HEK293T (cell line): ENCODE results near the gene FITM2.

Experiments used
- ARNT ChIP-seq: fragments of 450-650 bp; IDR thresholded peaks from 2 replicates; pipeline ENCODE4 v1.6.1; 2017; ENCODE audit warnings: mild to moderate bottlenecking
- BHLHE40 ChIP-seq: fragments of 450-650 bp; IDR thresholded peaks from 2 replicates; pipeline ENCODE4 v1.6.1; 2016; ENCODE audit warnings: mild to moderate bottlenecking, moderate library complexity, borderline replicate concordance
- CTBP1 ChIP-seq: fragments of 450-650 bp; IDR thresholded peaks from 2 replicates; pipeline ENCODE4 v1.6.1; 2016; ENCODE audit warnings: borderline replicate concordance
- ELF4 ChIP-seq: fragments of 450-650 bp; IDR thresholded peaks from 2 replicates; pipeline ENCODE4 v1.6.1; 2017; ENCODE audit warnings: antibody characterized with exemption
- FOXA1 ChIP-seq: fragments of 450-650 bp; IDR thresholded peaks from 2 replicates; pipeline ENCODE4 v1.6.1; 2016; ENCODE audit warnings: mild to moderate bottlenecking
- FOXK2 ChIP-seq: fragments of 450-650 bp; IDR thresholded peaks from 2 replicates; pipeline ENCODE4 v1.6.1; 2016; ENCODE audit warnings: mild to moderate bottlenecking
- HDGF ChIP-seq: fragments of 450-650 bp; IDR thresholded peaks from 2 replicates; pipeline ENCODE4 v1.6.1; 2017; ENCODE audit warnings: antibody characterized with exemption, borderline replicate concordance
- PKNOX1 ChIP-seq: fragments of 450-650 bp; IDR thresholded peaks from 2 replicates; pipeline ENCODE4 v1.6.1; 2016
- SP1 ChIP-seq: fragments of 450-650 bp; IDR thresholded peaks from 2 replicates; pipeline ENCODE4 v1.6.1; 2017
- TARDBP ChIP-seq: fragments of 450-650 bp; IDR thresholded peaks from 2 replicates; pipeline ENCODE4 v1.6.1; 2016
- ZNF384 ChIP-seq: fragments of 450-650 bp; IDR thresholded peaks from 2 replicates; pipeline ENCODE4 v1.6.1; 2016

- TF ChIP-seq BHLHE40 (no peak), FOXK2 (no peak), TARDBP (no peak), FOXA1 (no peak), PKNOX1 (no peak), SP1 (no peak), ARNT (no peak), ZNF384 (no peak), HDGF (no peak), CTBP1 (no peak), ELF4 (no peak)
Measured at GRCh38 chr20:44357020-44357419, 46.0 kb upstream of the FITM2 start.
